ENCODE measurements around the gene CHN2.

Gene CHN2

DNA sequence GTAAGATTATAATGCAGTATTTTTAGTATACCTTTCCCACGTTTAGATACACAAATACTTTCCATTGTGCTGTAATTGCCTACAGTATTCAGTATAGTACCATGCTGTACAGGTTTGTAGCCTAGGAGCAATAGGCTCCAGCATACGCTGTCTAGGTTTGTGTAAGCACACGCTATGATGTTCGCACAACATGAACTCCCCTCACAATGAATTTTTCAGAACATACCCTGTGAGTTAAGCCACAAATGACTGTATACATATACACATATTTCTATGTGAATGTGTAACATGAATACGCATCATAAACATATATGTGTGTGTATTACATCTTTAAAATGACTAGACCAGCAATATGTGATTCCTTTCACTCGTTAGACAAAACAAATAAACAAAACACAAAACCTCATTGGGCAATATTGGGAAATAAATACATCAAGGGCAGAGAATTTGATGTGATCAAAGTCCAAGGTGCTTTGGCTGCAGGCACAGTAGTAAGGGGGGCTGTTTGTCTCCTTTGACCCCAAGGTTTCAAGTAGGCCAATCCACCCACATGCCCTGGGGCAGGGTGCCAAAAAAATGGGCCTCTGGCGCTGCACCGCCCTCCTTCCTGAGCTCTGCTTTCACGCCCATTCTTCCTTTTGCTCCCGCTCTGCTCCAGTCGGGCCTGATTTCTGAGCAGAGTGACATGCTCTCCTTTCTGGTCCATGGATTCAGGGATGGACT lies 33.9 kb downstream of the CHN2 start:
- DNase-seq (ENCODE audit: low read depth) = no peak

DNA sequence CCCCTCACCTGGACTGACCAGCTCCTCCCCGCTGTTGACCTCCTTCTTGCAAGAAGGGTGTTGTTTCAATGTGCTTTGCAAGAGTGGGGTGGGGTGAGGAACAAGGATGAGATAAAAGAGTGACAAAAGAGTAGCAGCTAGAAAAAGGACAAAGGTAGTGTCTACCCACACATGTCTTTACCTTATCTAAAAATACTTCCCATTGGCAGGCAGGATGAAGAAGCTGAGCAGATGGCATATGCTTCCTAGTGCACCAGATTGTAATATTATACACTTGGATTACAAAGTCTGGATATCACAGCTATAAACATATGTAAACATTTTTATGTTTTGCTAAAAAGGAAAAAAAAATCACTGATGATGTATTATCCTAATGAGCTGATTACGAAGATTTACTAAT lies 34.5 kb downstream of the CHN2 start:
- DNase-seq (ENCODE audit: low read depth) = no peak

DNA sequence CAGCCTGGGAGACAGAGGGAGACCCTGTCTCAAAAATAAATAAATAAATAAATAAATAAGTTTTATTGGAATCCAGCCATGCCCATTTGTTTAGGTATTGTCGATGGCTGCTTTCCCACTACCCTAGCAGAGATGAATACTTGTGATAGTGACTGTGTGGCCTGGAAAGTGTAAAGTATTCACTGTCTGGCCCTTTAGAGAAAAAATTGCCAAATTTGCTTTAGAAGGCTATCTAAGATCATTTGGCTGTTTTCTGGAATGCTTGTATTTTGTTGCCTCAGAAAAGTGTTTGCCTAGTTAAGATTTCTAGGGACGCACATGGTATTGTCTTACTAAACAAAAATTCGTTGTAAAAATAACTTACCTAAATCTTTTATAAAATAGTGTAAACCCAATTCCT lies 35.4 kb downstream of the CHN2 start:
- no peak for DNase-seq (ENCODE audit: low read depth)

DNA sequence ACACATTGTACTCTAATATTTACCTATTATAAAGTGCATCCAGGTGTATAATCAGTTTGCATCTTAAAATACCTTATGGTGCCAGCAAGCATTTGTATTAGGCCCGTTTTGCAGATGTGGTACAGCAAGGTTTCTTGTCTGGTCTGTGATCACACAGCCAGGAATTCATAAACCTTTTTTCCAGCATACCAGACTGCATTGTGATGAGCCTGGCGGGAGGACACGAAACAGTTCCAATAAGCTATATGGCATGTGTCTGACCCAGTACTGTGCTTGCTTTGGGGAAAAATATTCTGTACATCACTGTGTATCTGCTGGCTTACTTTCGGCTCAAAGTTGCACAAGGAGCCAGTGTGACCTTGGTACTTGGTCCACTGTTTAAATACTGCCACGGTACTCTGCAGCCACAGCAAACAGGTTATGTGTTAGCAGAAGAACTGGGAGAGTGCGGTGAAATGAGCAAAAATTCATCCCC lies 36.3 kb downstream of the CHN2 start:
- no peak for DNase-seq (ENCODE audit: low read depth)

DNA sequence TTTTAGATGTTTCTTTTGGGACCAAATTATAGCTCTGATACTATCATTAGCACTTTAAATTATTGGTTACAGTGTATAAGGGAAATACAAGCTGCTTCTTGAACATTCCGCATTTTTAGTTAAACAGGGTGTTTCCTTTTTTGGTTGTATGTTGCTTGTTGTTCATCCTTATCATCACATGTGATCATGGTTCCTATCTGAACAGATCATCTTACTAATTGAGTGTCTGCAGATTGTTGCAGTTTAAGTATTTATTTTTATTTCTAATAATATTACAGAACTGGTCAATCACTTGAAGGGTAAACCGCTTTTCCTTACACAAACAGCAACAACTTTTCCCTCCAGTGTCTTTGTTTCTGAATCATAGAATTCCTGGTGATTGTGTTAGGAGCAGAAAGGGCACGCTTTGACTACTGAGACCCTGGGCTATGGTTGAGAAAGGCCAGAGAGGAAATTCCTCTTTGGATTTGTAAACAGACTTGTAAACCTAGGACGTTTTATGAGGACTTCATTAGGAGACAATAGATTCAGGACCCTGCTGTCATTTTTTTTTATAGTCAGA lies 37.2 kb downstream of the CHN2 start:
- no peak for DNase-seq (ENCODE audit: low read depth)

DNA sequence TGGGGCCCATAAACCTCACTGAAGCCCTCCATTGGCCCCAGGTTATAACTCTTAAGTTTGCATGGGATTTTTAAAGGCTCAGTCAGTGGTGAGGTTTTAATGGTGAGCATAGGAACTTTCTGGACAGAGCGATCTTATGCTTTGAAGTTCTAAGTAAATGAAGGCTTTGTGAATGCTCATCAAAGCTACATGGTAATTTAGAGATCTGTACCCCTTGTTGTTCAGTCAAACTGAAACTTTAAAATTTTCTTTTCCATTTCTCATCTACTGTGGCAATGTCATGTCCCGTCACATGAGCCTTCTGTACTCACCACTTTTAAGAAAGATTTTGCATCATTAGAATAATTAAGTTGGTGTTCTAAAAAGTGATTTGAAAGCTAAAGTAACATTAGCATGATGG lies 39.9 kb downstream of the CHN2 start:
- DNase-seq (ENCODE audit: low read depth) = no peak

DNA sequence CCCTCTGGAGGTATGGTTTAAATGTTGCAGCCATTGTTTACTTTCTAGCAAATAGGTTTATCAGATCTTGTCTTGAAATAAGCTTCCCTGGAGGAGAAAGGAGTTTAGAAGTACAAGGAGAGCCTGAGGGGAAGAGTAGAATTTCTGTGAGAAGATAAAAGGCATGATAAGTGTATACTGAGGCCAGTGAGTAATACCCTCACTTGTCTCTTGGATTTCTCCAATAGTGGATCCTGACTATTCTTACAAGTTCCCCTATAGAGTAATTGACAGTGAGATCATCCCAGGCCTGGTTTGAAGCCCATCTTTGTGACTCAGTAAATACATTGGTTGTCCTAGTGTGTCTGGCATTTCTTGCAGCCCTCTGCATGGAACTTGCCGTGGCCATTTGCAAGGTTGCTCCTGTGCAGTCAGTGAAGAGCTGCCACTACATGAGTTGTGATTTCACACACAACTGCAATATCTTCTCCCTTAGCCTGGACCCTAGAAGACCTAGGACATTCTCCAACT lies 41.6 kb downstream of the CHN2 start:
- no peak for DNase-seq (ENCODE audit: low read depth)

DNA sequence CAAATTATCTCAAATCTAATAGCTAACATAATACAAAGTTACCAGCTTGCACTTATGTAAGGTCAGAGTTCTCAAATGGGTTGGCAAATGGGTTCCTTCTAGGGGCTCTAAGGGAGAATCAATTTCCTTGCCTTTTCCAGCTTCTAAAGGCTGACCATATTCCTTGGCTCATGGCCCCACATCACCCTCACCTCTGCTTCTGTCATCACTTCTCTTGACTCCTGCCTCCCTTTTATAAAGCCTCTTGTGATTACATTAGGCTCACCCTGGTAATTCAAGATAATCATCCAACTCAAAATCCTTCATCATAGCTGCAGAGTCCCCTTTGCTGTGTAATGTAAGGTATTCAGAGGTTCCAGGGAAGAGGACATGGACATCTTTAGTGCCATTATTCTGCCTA lies 42.1 kb downstream of the CHN2 start:
- no peak for DNase-seq (ENCODE audit: low read depth)

DNA sequence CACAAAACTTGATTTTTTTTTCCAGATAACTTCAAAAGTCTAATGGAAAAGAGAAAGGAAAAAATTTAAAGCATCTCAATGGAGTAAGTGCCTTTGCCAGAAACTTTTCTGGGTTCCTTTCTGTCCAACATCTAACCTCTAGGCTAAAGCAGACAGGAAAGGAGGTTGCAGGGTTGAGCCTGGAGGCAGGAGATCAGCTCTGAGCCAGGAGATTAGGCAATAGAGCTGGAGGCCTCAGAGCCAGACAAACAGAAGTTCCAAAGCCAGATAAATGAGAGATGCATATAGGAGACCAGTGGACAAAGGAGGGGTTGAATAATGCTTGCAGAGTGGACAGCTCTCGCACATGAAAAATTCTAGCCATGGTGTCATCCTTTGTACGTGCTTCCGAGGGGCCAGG lies 42.9 kb downstream of the CHN2 start:
- DNase-seq (ENCODE audit: low read depth) = no peak

DNA sequence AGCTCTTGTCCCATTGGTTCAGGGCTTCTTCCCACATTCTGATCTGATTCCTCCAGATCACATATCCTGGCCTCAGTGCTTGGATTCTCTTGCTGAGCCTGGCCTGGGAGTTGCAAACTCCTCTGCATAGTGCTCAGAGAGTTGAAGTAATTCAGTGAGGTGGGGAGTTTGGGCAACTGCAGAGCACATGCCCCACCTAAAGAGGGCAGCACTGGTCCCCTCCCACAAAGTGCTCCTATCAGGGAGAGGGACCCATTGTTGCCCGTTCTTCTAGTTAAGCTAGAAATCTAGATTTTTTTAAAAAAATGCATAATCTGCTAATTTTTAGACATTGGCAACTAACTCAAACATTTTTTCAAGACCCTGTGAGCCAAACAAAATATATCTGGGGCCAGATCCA lies 45.1 kb downstream of the CHN2 start:
- DNase-seq (ENCODE audit: low read depth) = no peak

DNA sequence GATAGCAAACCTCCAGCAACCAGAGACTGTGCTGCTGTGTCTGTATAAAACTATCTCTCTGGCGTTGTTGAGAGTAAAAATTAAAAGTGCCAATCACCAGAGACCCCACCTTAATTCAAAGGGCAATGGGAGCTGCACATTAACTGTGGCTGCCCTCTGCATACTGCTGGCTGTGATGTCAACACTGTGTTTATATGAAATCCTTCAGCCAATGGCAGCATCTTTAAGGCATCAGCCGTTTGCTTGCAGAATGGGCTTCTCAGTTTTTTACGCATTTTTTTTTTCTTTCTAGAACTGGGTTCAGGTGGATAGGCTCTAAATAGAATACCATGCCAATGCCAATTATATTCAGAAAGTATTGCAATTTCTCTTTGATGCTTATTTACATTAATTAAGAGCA lies 47.7 kb downstream of the CHN2 start:
- no peak for DNase-seq (ENCODE audit: low read depth)

DNA sequence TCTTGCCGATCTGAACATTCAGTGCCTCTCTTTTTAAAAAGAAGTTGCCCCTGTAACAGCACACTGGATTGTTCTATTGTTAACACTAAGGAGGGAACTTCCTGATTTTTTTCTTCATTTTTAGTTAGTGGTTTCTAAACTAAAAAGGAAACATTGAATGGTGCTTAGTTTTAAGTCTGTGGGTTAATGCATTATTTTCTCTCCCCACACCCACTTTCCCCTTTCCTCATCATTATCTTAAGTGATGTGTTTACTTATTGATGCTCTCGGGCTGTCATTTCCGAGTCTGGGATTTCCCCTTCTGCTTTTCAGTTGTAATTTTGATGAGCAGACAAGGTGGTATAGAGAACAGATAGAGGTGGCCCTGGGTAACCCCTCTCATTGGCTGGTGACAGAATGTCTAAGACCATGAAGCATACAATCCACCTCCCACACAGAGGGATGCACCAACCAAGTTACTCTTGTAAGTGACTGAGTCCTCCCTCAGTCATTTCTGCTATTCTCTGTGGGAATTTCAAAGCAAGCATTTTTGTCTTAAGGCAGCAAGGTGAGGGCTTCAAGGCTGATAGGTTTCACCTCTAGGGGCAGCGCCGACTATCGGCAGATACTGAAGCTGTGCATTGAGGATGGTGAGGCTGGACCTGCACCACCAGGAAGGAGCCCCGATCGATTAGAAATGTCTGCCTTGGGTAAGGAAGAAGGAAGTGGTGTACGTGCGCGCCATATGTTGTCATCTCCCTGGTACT lies 49.5 kb downstream of the CHN2 start:
- DNase-seq (ENCODE audit: low read depth) = no peak

DNA sequence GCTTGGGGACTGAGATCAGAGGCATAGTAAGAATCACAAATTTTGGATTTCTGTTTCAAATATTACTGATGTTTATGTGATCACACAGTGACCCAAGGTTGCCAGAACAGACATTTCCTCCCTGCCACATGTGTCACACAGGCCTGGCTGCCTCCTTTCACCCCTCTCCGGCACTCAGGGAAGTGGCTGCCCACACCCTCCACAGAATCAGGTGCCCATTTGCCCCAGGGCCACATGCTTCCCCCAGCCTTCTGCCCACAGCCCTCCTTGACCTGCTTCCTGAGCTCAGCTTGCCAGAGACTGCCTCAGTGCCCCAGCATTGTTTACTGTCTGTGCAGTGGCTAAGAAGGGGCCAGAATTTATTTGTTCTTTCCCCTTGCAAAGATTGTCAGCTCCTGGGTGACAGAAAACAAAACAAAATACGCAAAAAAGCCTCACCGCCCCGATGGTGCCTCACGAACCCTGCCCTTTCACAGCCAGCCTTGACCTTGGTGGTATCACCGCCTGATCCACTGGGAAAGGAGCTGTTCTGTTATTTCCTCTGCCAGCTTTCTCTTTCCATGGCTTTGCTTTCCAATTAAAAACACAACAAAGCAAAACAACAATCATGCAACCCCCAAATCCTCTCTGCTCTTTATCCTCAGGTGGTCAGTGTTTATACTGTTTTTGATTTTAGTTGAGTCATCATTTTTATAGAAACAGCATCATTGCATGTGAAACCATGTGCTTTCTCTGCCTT lies 52.8 kb downstream of the CHN2 start:
- DNase-seq (ENCODE audit: low read depth) = no peak

DNA sequence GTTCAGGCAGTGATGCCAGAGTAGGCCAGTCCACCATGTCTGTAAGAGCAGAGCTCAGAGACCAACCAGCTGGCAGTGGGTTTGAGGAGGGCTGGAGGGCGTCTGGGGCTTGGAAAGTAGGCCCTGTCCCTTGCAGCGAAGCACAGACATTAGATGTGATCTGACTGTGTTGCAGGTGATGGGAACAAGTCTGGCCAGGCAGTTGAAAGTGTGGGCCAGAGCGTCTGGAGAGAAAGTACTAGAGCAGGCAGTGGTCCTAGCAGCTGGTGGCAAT lies 53.3 kb downstream of the CHN2 start:
- DNase-seq (ENCODE audit: low read depth) = no peak

DNA sequence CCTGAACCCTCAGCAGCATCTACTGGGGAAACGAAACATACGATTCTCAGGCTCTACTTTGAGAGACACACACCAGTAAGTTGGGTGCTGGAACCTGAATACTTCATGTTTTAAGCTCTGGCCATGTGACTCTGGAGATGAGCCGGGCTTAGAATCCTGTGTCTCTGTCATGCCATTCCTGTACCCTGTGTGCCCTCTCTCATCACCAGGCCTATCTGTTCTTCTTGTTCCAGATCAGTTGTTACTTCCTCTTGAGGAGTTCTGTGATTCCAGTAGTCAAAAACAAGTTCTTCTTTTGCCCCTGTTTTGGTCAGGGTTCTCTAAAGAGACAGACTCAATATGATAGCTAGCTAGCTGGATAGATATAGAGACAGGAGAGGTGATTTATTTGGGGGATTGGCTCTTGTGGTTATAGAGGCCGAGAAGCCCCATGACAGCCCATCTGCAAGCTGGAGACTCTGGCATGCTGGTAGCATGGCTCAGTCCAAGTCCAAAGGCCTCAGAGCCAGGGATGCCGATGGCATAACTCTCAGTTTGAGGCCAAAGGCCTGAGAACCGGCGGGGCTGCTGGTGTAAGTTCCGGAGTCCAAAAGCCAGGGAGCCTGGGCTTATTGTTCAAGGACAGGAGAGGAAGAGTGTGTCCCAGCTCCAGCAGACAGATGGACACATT lies 54.3 kb downstream of the CHN2 start:
- no peak for DNase-seq (ENCODE audit: low read depth)

DNA sequence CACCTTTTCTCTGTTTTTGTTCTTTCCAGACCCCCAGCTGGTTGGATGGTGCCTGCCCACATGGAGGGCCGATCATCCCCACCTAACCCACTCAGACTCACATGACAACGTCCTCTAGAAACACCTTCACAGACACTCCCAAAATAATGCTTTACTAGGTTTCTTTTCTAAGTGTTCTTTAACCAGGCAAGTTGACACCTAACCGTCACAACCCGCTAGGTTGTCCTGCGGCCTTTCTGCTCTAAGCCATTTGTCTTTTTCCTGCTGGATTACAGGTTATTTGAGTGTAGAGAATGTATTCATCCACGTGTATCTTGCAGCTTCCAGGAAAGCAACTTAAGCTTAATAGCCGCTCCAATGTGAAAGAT lies 54.8 kb downstream of the CHN2 start:
- DNase-seq (ENCODE audit: low read depth) = no peak

DNA sequence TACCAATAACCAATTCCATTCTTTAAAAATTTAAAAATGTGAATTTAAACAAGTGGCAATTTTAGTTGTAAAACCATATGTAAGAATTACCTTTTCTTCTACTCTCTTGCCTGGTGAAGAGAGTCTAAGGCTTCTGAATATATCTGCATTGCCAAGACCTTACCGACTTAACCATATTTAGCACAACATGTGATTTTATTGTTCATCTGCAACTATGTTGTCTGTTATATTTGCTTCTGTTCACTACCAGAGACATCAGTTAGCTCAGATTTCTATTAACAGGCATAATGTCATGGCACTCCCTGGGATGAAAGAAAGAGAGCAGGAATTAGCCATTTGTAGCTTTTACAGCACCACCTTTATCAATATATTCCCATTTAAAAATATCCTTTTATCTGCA lies 55.3 kb downstream of the CHN2 start:
- no peak for DNase-seq (ENCODE audit: low read depth)

DNA sequence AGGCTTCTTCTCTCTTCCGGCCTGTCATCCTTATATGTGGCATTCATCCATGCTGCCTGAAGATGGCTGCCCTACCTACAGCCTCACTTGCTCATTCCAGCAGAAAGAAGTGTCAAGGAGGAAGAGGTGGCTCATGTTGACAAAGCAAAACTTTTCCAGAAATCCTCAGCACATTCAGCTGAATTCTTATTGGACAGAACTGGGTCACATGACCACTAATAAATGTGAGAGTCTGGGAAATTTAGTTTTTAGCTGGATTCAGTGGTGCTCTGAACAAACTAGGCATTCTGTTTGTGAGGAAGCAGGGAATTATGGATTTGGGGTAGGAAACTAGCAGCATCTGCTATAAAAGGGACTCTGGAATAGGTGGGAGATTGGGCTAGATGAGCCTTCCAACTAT lies 58.6 kb downstream of the CHN2 start:
- DNase-seq (ENCODE audit: low read depth) = no peak

DNA sequence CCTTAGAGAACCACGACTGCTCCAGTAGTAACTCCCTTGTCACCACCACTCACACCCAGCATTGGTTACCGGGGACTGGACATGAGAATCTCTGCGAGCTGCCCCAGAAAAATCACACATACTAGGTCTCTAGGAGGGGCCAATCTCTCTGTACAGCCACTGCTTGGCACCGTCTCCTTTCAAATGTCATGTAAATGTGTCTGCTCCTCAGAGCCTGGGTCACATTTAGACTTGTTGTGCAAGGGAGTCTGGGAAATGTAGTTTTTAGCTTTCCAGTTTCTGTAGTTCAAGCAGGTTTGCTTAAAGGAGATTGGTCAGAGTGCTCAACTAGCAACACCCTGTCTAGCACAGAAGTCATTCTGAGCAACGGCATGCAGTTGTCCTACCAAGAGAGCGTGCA lies 60.0 kb downstream of the CHN2 start:
- DNase-seq (ENCODE audit: low read depth) = no peak

DNA sequence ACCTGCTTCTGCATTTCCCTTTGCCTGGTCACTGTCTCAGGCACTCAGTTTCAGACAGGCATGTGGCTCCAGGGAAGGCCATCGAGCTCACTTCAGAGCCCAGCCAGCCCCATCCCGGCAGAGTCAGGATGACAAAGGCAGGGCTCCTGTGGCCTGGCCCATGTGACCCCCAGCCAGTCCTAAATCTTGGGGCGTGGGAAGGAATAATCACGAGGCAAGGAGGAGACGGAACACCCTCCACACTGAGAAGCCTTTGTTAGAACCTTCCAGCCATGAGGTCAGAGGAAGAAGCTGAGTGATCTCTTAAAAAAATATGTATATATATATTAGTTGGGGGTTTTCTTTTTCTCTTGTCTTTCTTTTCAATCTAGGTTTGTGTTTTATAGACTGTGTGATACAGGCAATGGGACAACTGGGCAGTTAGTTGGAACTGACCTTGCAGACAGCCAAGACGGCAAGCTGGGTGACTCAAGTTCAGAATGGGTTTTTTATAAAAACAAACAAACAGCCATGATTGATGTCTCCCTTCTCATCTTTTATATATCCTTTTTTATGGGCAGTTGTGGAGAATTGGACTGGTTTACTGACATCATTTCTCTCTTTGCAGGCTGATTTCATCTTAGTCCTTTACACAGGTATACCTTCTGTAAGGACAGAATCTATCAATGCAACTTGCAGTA lies 60.8 kb downstream of the CHN2 start:
- no peak for DNase-seq (ENCODE audit: low read depth)

DNA sequence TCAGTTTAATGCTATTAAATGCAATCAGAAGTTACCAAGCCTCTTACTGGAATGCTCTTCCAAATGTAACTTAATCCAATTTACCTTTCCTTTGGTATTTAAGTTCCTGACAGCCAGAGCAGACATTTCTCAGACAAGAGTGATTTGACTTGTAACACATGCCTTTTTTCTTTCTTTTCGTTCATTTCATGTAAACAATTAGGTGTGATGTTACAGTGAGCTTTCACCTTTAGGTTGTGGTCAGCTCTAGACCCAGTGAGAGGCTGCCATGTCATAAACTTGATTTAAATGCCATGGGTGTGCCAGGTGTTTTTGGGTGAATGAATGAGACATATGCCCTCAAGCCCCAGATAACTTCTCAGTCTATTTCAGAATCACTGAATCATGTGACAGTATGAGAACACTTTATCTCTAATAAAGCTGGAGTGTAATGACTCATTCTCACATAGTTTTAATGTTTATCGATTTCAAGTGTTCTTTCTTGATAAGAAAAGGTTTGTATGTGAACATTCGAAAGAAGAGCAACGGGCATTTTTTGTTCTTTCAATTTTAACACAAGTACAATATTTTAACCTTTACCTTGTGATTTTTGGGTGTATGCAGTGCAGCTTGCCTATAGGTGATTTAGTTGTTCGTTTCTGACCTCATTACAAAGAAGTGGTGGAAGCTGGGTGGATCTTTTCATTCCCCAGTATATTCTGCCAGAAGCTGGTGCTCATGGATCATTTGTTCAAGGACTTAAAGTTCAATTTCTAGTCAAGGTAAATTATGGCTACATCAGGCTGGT lies 61.5 kb downstream of the CHN2 start:
- no peak for DNase-seq (ENCODE audit: low read depth)
